Body of pancreas (tissue), 4 donors: Measurements from ENCODE around the gene AGXT2.

Source experiments
- CTCF ChIP-seq, 7 experiments: fragments of 450-650 bp in 4 of 7; fragments of 200-600 bp in 3 of 7; sonication (generic) in 3 of 7; IDR thresholded peaks; one replicate each; pipeline ENCODE4 v1.5.1; 2016 to 2019; ENCODE audit warnings: antibody characterized with exemption in 7 of 7
- POLR2A ChIP-seq, 3 donors: fragments of 450-650 bp; IDR thresholded peaks; one replicate each; pipeline ENCODE4 v1.6.1; 2016; ENCODE audit warnings: antibody characterized with exemption in 3 of 3, mild to moderate bottlenecking in 2 of 3

GRCh38 chr5:35002459-35002858 is 45.3 kb downstream of the AGXT2 start:
- TF ChIP-seq CTCF (IDR thresholded peaks at IDR 0.05) (no peak), POLR2A (IDR thresholded peaks at IDR 0.05) (no peak)
